OCI-LY1 (cell line): ENCODE results near the gene TMEM40.

Experiments used
- H2AFZ ChIP-seq: fragments of 200-600 bp; sonication (generic), shearing (Covaris generic); 2 replicates; pipeline ENCODE4 v1.6.0; 2014; ENCODE audit warnings: antibody characterized with exemption, mild to moderate bottlenecking, low read length
- H3F3A ChIP-seq: fragments of 200-600 bp; sonication (generic), shearing (Covaris generic); 2 replicates; pipeline ENCODE4 v1.6.0; 2014; ENCODE audit warnings: mild to moderate bottlenecking, antibody characterized with exemption, low read length, moderate library complexity; ENCODE audit not compliant: insufficient read depth
- H3K27ac ChIP-seq: fragments of 200-600 bp; sonication (generic); 2 replicates; pipeline ENCODE4 v1.5.1; 2014; ENCODE audit warnings: low read length, mixed run types, mild to moderate bottlenecking, low read depth; ENCODE audit not compliant: poor library complexity, severe bottlenecking
- H3K27me3 ChIP-seq: fragments of 200-600 bp; sonication (generic); 2 replicates; pipeline ENCODE4 v1.6.0; 2014; ENCODE audit warnings: antibody characterized with exemption, mild to moderate bottlenecking, low read length, moderate library complexity; ENCODE audit not compliant: insufficient read depth
- H3K36me3 ChIP-seq: fragments of 200-600 bp; sonication (generic); 2 replicates; pipeline ENCODE4 v1.6.1; 2014; ENCODE audit warnings: mild to moderate bottlenecking, antibody characterized with exemption, low read length, moderate library complexity, mixed read lengths; ENCODE audit not compliant: insufficient read depth
- H3K4me1 ChIP-seq: fragments of 200-600 bp; sonication (generic); 2 replicates; pipeline ENCODE4 v1.5.1; 2014; ENCODE audit warnings: mild to moderate bottlenecking, low read length, moderate library complexity; ENCODE audit not compliant: insufficient read depth, severe bottlenecking
- H3K4me2 ChIP-seq: fragments of 200-600 bp; sonication (generic), shearing (Covaris generic); 2 replicates; pipeline ENCODE4 v1.6.1; 2014; ENCODE audit warnings: low read length
- H3K4me3 ChIP-seq: fragments of 200-600 bp; sonication (generic); 2 replicates; pipeline ENCODE4 v1.5.1; 2014; ENCODE audit warnings: low read length, low read depth, mild to moderate bottlenecking, mixed read lengths; ENCODE audit not compliant: poor library complexity, severe bottlenecking
- H3K79me2 ChIP-seq: fragments of 200-600 bp; shearing (Covaris generic); 2 replicates; pipeline ENCODE4 v1.6.1; 2016; ENCODE audit warnings: mixed run types, low read length, mixed read lengths; ENCODE audit not compliant: insufficient read depth
- H3K9ac ChIP-seq: fragments of 200-600 bp; sonication (generic), shearing (Covaris generic); 2 replicates; pipeline ENCODE4 v1.6.1; 2014; ENCODE audit warnings: mild to moderate bottlenecking, low read length, mixed read lengths
- H3K9me2 ChIP-seq: fragments of 200-600 bp; sonication (generic), shearing (Covaris generic); 2 replicates; pipeline ENCODE4 v1.6.1; 2014; ENCODE audit warnings: low read depth, mild to moderate bottlenecking, low read length, mixed read lengths
- H3K9me3 ChIP-seq: fragments of 200-600 bp; shearing (Covaris generic); 2 replicates; pipeline ENCODE4 v1.6.1; 2014; ENCODE audit warnings: low read length, mixed read lengths
- H4K20me1 ChIP-seq: fragments of 200-600 bp; sonication (generic), shearing (Covaris generic); 2 replicates; pipeline ENCODE4 v1.6.0; 2016; ENCODE audit warnings: mild to moderate bottlenecking, low read length; ENCODE audit not compliant: insufficient read depth
- CTCF ChIP-seq: fragments of 200-600 bp; sonication (generic), shearing (Covaris generic); IDR thresholded peaks from 2 replicates; pipeline ENCODE4 v1.5.1; 2017; ENCODE audit warnings: mild to moderate bottlenecking, antibody characterized with exemption, low read length, moderate library complexity, mixed read lengths
- EZH2 ChIP-seq: fragments of 200-600 bp; sonication (generic), shearing (Covaris generic); IDR thresholded peaks from 2 replicates; pipeline ENCODE4 v1.8.0; 2017; ENCODE audit warnings: borderline replicate concordance, mixed run types, mild to moderate bottlenecking, antibody characterized with exemption, low read length, moderate library complexity, mixed read lengths

Gene TMEM40

DNA sequence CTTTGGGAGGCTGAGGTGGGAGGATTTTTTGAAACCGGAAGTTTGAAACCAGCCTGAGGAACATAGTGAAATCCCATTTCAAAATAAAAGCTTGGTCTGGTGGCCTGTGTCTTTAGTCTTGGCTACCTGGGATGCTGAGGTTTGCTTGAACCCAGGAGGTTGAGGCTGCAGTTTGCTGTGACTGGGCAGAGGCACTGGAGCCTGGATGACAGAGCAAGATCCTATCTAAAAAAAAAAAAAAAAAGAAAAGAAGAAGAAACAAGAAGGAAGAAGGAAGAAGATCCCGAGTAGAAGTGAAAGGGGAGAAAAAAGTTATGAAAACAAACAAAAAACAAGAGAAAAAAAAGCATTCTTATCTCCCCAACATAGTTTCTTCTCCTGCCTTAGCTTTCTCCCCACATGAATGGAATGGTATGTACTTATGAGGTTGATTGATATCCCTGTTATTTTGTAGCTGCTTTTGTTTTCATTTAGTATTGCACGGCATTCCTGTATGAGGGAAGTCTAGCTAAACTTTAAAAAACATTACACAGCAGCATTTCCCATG lies 42.4 kb downstream of the TMEM40 start:
- H2AFZ ChIP-seq: no peak overlapping the region
- TF ChIP-seq CTCF (no peak), EZH2 (no peak)
- H3K36me3 ChIP-seq: no peaks in the 10 kb centered on the region
- no peaks in the 10 kb centered on the region for H3K79me2 ChIP-seq
- H3K9ac ChIP-seq: no peak overlapping the region
- H3F3A ChIP-seq: no peaks in the 10 kb centered on the region
- H4K20me1 ChIP-seq: no peaks in the 10 kb centered on the region
- H3K4me1 ChIP-seq: no peaks in the 10 kb centered on the region
- peaks cover under 1% of the 10 kb centered on the region; the same call in 1 of the 2 replicates for H3K27me3 ChIP-seq
- no peaks in the 10 kb centered on the region for H3K9me2 ChIP-seq
- H3K9me3 ChIP-seq: no peaks in the 10 kb centered on the region
- no peak overlapping the region for H3K4me3 ChIP-seq
- no peak overlapping the region for H3K4me2 ChIP-seq
- no peak overlapping the region for H3K27ac ChIP-seq

GRCh38 chr3:12714278-12714677 lies 44.8 kb downstream of the TMEM40 start:
- no peaks in the 10 kb centered on the region for H3F3A ChIP-seq
- peaks cover 3% of the 10 kb centered on the region; the same call in 1 of the 2 replicates for H3K27me3 ChIP-seq
- H3K4me2 ChIP-seq: no peak overlapping the region
- no peaks in the 10 kb centered on the region for H3K79me2 ChIP-seq
- H3K4me3 ChIP-seq: no peak overlapping the region
- H3K9me2 ChIP-seq: no peaks in the 10 kb centered on the region
- H4K20me1 ChIP-seq: no peaks in the 10 kb centered on the region
- no peaks in the 10 kb centered on the region for H3K9me3 ChIP-seq
- H3K36me3 ChIP-seq: no peaks in the 10 kb centered on the region
- H3K9ac ChIP-seq: no peak overlapping the region
- no peak overlapping the region for H3K27ac ChIP-seq
- H2AFZ ChIP-seq: no peak overlapping the region
- TF ChIP-seq EZH2: no peak
- TF ChIP-seq CTCF: no peak
- H3K4me1 ChIP-seq: no peaks in the 10 kb centered on the region

GRCh38 chr3:12710062-12710461 lies 49.0 kb downstream of the TMEM40 start:
- H3K4me2 ChIP-seq: no peak overlapping the region
- H2AFZ ChIP-seq: no peak overlapping the region
- no peaks in the 10 kb centered on the region for H3K4me1 ChIP-seq
- H3K9ac ChIP-seq: no peak overlapping the region
- H3K4me3 ChIP-seq: no peak overlapping the region
- no peaks in the 10 kb centered on the region for H4K20me1 ChIP-seq
- peaks cover 3% of the 10 kb centered on the region; the same call in 1 of the 2 replicates for H3K27me3 ChIP-seq
- no peaks in the 10 kb centered on the region for H3K9me2 ChIP-seq
- no peak overlapping the region for H3K27ac ChIP-seq
- TF ChIP-seq EZH2 (no peak), CTCF (no peak)
- H3K79me2 ChIP-seq: no peaks in the 10 kb centered on the region
- H3F3A ChIP-seq: no peaks in the 10 kb centered on the region
- H3K9me3 ChIP-seq: no peaks in the 10 kb centered on the region
- no peaks in the 10 kb centered on the region for H3K36me3 ChIP-seq
